Measurements from ENCODE around the gene CTIF.
A peak's percentile ranks its signal among the peaks of the same experiment; 100 is the strongest.

The CTIF gene

DNA sequence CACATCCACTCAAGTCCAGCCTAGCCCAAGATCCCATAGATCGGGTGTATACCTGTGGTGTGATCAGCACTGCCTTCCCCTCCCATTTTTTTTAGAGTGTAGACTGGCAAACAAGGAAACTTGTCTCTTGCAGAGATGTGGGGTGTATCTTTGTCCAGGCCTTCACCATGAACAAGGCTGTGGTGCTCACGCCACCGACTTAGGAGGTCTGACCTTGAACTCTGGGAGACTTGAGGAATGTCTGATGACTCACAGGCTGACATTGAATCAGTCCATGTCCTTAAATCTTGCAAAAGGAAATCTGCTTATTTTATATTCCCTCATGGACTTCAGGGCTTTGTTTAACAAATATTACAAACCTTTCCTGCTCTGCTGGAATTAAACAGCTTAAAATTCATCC is 4.5 kb upstream of the CTIF start:
- DNase-seq: peak; percentile 64
- Histone ChIP-seq H3K36me3 (replicated peaks) (no peaks in the 10 kb centered on the region), H3K27ac (no peak overlapping the region), H3K27me3 (replicated peaks) (no peaks in the 10 kb centered on the region), H3K4me3 (ENCODE audit: low read depth, low read length) (no peak overlapping the region)
- in situ Hi-C loops (cut with HindIII; ENCODE audit: low pct_ligation_motif_present, low sequenced_read_pairs): no loop called here
- TF ChIP-seq, protein P1, sequence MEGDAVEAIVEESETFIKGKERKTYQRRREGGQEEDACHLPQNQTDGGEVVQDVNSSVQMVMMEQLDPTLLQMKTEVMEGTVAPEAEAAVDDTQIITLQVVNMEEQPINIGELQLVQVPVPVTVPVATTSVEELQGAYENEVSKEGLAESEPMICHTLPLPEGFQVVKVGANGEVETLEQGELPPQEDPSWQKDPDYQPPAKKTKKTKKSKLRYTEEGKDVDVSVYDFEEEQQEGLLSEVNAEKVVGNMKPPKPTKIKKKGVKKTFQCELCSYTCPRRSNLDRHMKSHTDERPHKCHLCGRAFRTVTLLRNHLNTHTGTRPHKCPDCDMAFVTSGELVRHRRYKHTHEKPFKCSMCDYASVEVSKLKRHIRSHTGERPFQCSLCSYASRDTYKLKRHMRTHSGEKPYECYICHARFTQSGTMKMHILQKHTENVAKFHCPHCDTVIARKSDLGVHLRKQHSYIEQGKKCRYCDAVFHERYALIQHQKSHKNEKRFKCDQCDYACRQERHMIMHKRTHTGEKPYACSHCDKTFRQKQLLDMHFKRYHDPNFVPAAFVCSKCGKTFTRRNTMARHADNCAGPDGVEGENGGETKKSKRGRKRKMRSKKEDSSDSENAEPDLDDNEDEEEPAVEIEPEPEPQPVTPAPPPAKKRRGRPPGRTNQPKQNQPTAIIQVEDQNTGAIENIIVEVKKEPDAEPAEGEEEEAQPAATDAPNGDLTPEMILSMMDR (IDR thresholded peaks at IDR 0.05; ENCODE audit: low read depth, low read length, missing control alignments): no peak

DNA sequence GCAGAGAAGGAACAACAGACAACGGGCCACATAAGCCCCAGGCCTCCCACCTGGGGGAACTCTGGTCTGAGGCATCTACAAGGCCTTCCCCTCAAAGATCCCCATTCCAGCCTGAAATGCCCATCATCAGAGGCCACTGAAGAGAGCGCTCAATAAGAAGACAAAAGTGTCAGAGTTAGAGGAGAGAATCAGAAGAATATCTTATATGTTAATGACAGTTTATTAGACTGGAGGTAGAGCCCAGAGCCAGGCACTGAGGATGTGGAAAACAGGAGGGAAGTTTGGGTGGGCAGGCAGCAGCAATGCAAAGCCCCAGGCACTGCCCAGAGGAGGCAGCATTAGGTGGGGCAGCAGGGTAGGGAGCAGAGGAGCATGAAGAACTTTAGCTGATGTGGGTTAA is 2.9 kb upstream of the CTIF start:
- no peak overlapping the region for H3K27ac ChIP-seq
- no peaks in the 10 kb centered on the region for H3K27me3 ChIP-seq (replicated peaks)
- no peak overlapping the region for H3K4me3 ChIP-seq (ENCODE audit: low read depth, low read length)
- DNase-seq: no peak
- in situ Hi-C loops (cut with HindIII; ENCODE audit: low pct_ligation_motif_present, low sequenced_read_pairs): no loop called here
- no peaks in the 10 kb centered on the region for H3K36me3 ChIP-seq (replicated peaks)
- TF ChIP-seq, protein P1 (IDR thresholded peaks at IDR 0.05; ENCODE audit: low read depth, low read length, missing control alignments): no peak

DNA sequence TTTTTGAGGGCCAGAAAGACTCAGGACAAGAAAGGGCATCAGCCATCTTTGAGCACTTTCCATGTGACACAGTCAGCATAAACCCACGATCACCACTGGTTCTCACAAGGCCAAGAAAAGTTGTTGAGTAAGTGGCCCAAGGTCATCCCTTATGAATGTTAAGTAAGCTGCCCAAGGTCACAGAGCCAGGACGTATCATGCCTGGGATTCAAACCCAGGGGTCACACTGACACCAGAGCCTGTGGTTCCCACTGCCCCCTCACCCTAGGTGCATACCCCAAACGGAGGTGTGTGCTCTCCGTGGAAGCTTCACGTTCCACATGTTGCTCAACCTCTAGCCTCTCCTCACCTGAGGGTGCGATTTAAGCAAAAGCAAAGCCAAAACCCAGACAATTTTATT is 2.3 kb upstream of the CTIF start:
- no peaks in the 10 kb centered on the region for H3K27me3 ChIP-seq (replicated peaks)
- no peak for DNase-seq
- no peaks in the 10 kb centered on the region for H3K36me3 ChIP-seq (replicated peaks)
- no peak overlapping the region for H3K4me3 ChIP-seq (ENCODE audit: low read depth, low read length)
- in situ Hi-C loops (cut with HindIII; ENCODE audit: low pct_ligation_motif_present, low sequenced_read_pairs): no loop called here
- H3K27ac ChIP-seq: no peak overlapping the region
- TF ChIP-seq, protein P1 (IDR thresholded peaks at IDR 0.05; ENCODE audit: low read depth, low read length, missing control alignments): no peak

DNA sequence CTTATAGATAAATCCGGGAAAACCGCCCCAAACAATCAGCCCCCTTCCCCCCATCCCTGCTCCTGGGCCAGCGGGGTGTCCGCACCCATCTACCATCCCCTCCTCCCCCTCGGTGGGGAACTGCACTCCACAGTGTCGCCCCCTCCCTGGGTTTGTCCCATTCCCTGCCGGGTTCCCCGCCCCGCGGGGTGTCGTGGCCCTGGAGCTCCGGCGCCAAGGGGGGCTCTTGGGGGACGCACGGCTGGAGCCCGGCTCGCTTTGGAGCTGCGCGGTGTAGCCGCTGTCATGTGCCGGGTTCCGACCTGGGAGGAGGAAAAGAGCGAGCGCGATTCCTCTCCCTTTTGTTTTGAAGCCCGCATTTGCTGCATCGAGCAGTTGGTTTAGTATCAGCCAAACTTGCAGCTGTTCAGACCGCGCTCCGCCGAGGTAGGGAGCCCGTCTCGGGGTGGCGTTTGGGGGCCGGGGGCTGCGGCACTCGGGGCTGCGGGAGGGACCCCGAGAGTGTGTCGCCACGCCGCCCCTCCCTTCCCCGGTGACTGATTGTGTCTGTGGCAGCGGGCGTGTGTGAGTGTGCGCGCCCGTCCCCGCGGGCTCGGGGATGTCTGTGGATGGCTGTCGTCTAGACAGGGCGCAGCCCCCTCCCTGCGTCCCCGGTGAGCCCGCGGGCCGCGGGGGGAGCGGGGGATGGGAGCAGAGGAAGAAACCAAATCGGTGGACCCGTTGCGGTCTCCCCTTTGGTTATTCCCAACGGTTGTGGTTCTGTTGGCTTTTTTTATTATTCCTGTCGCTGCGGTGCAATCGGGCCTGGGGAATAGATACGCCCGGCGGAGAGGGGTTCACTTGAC is 797 bp downstream of the CTIF start:
- Histone ChIP-seq H3K36me3 (replicated peaks) (no peaks in the 10 kb centered on the region), H3K4me3 (ENCODE audit: low read depth, low read length) (peak overlapping the region; percentile 85), H3K27ac (peak overlapping the region; percentile 59), H3K27me3 (replicated peaks) (no peaks in the 10 kb centered on the region)
- TF ChIP-seq, protein P1 (IDR thresholded peaks at IDR 0.05; ENCODE audit: low read depth, low read length, missing control alignments): no peak
- in situ Hi-C loops (cut with HindIII; ENCODE audit: low pct_ligation_motif_present, low sequenced_read_pairs): no loop called here
- DNase-seq: peak; percentile 44

DNA sequence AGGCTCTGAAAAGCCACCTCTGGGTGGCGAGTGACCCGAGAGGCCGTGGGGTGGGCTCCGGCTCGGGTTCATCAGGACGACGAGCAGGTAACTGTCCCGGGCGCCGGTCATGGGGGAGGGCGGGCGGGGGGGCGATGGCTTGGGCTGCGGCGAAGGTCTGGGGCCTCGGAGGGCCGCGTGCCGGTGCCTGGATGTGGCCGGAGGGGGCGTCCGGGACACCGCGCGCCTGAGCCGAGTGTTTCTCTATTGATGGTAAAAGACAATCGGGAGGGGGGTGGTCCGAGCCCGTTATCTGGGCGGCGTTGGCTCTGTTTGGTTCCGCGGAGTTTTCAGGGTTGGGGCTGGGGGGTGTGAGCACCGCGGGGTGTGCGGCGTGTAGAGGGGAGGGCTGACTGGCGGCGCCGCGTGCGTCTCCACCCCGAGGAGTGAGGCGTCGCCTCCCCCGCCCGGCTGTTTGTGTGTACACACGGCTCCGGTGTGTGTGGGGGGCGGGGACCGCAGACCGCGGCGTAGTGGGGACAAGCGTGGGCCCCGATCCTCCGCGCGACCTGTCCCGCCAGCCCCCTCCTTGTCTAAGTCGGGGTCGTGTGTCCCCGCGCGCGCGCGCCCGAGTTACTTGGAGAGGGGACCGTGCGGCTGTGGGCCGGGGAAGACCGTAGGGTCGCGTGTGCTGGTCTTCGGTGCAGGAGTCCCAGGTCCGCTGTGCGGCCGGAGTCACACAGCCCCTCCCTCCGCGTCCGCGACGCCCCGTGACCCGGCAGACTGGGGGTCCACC is 1.6 kb downstream of the CTIF start:
- Histone ChIP-seq H3K36me3 (replicated peaks) (no peaks in the 10 kb centered on the region), H3K27ac (peak overlapping the region; percentile 72), H3K4me3 (ENCODE audit: low read depth, low read length) (peak overlapping the region; percentile 85), H3K27me3 (replicated peaks) (no peaks in the 10 kb centered on the region)
- TF ChIP-seq, protein P1 (IDR thresholded peaks at IDR 0.05; ENCODE audit: low read depth, low read length, missing control alignments): peak; percentile 51
- peak; percentile 49 for DNase-seq
- in situ Hi-C loops (cut with HindIII; ENCODE audit: low pct_ligation_motif_present, low sequenced_read_pairs): no loop called here

Data from brain microvascular endothelial cell (primary cell).